ENCODE measurements around the gene TMEFF2.

GRCh38 chr2:192184349-192184748 lies 10.4 kb downstream of the TMEFF2 start:
- TF ChIP-seq JUND (IDR thresholded peaks at IDR 0.05), result no peak
- no peak for TF ChIP-seq CTCF (IDR thresholded peaks at IDR 0.05)
